OCI-LY1 (cell line): ENCODE results near the gene MINDY1.

Experiments
- H2AFZ ChIP-seq: fragments of 200-600 bp; sonication (generic), shearing (Covaris generic); 2 replicates; pipeline ENCODE4 v1.6.0; 2014; ENCODE audit warnings: antibody characterized with exemption, mild to moderate bottlenecking, low read length
- H3F3A ChIP-seq: fragments of 200-600 bp; sonication (generic), shearing (Covaris generic); 2 replicates; pipeline ENCODE4 v1.6.0; 2014; ENCODE audit warnings: mild to moderate bottlenecking, antibody characterized with exemption, low read length, moderate library complexity; ENCODE audit not compliant: insufficient read depth
- H3K27ac ChIP-seq: fragments of 200-600 bp; sonication (generic); 2 replicates; pipeline ENCODE4 v1.5.1; 2014; ENCODE audit warnings: low read length, mixed run types, mild to moderate bottlenecking, low read depth; ENCODE audit not compliant: poor library complexity, severe bottlenecking
- H3K27me3 ChIP-seq: fragments of 200-600 bp; sonication (generic); 2 replicates; pipeline ENCODE4 v1.6.0; 2014; ENCODE audit warnings: antibody characterized with exemption, mild to moderate bottlenecking, low read length, moderate library complexity; ENCODE audit not compliant: insufficient read depth
- H3K36me3 ChIP-seq: fragments of 200-600 bp; sonication (generic); 2 replicates; pipeline ENCODE4 v1.6.1; 2014; ENCODE audit warnings: mild to moderate bottlenecking, antibody characterized with exemption, low read length, moderate library complexity, mixed read lengths; ENCODE audit not compliant: insufficient read depth
- H3K4me1 ChIP-seq: fragments of 200-600 bp; sonication (generic); 2 replicates; pipeline ENCODE4 v1.5.1; 2014; ENCODE audit warnings: mild to moderate bottlenecking, low read length, moderate library complexity; ENCODE audit not compliant: insufficient read depth, severe bottlenecking
- H3K4me2 ChIP-seq: fragments of 200-600 bp; sonication (generic), shearing (Covaris generic); 2 replicates; pipeline ENCODE4 v1.6.1; 2014; ENCODE audit warnings: low read length
- H3K4me3 ChIP-seq: fragments of 200-600 bp; sonication (generic); 2 replicates; pipeline ENCODE4 v1.5.1; 2014; ENCODE audit warnings: low read length, low read depth, mild to moderate bottlenecking, mixed read lengths; ENCODE audit not compliant: poor library complexity, severe bottlenecking
- H3K79me2 ChIP-seq: fragments of 200-600 bp; shearing (Covaris generic); 2 replicates; pipeline ENCODE4 v1.6.1; 2016; ENCODE audit warnings: mixed run types, low read length, mixed read lengths; ENCODE audit not compliant: insufficient read depth
- H3K9ac ChIP-seq: fragments of 200-600 bp; sonication (generic), shearing (Covaris generic); 2 replicates; pipeline ENCODE4 v1.6.1; 2014; ENCODE audit warnings: mild to moderate bottlenecking, low read length, mixed read lengths
- H3K9me2 ChIP-seq: fragments of 200-600 bp; sonication (generic), shearing (Covaris generic); 2 replicates; pipeline ENCODE4 v1.6.1; 2014; ENCODE audit warnings: low read depth, mild to moderate bottlenecking, low read length, mixed read lengths
- H3K9me3 ChIP-seq: fragments of 200-600 bp; shearing (Covaris generic); 2 replicates; pipeline ENCODE4 v1.6.1; 2014; ENCODE audit warnings: low read length, mixed read lengths
- H4K20me1 ChIP-seq: fragments of 200-600 bp; sonication (generic), shearing (Covaris generic); 2 replicates; pipeline ENCODE4 v1.6.0; 2016; ENCODE audit warnings: mild to moderate bottlenecking, low read length; ENCODE audit not compliant: insufficient read depth
- CTCF ChIP-seq: fragments of 200-600 bp; sonication (generic), shearing (Covaris generic); IDR thresholded peaks from 2 replicates; pipeline ENCODE4 v1.5.1; 2017; ENCODE audit warnings: mild to moderate bottlenecking, antibody characterized with exemption, low read length, moderate library complexity, mixed read lengths
- EZH2 ChIP-seq: fragments of 200-600 bp; sonication (generic), shearing (Covaris generic); IDR thresholded peaks from 2 replicates; pipeline ENCODE4 v1.8.0; 2017; ENCODE audit warnings: borderline replicate concordance, mixed run types, mild to moderate bottlenecking, antibody characterized with exemption, low read length, moderate library complexity, mixed read lengths

The MINDY1 gene

GRCh38 chr1:150981805-150982712 is 24.6 kb downstream of the MINDY1 start, which contains the start of gene ANXA9:
Gene ANXA9, plus strand, starts transcription at chr1:150982292. Its CDS starts 814 bp downstream, at chr1:150983106.
- no peak within 1 kb of the TSS for H3K4me3 ChIP-seq
- H3K4me1 ChIP-seq, result peaks cover 17% of the 10 kb centered on the region
- no peak within 1 kb of the TSS for H3K9ac ChIP-seq

GRCh38 chr1:150981177-150981804 is 25.4 kb downstream of the MINDY1 start:
- TF ChIP-seq EZH2 (no peak), CTCF (no peak)
- Histone ChIP-seq H3K27me3 (peaks cover 4% of the 10 kb centered on the region; the same call in 1 of the 2 replicates), H3K9me2 (no peaks in the 10 kb centered on the region), H3K4me1 (peaks cover 20% of the 10 kb centered on the region), H3K9ac (no peak overlapping the region), H3K9me3 (no peaks in the 10 kb centered on the region), H2AFZ (no peak overlapping the region), H3K4me2 (no peak overlapping the region), H3K27ac (no peak overlapping the region), H3K79me2 (no peaks in the 10 kb centered on the region), H4K20me1 (no peaks in the 10 kb centered on the region), H3F3A (no peaks in the 10 kb centered on the region), H3K4me3 (no peak overlapping the region), H3K36me3 (no peaks in the 10 kb centered on the region)

More at GRCh38 chr1:150981805-150982712, 24.6 kb downstream of the MINDY1 start, which contains the start of gene ANXA9:
- H2AFZ ChIP-seq, result no peak within 1 kb of the TSS
- no peak within 1 kb of the TSS for H3K27ac ChIP-seq
- H3K4me2 ChIP-seq, result no peak within 1 kb of the TSS
- TF ChIP-seq CTCF (no peak), EZH2 (no peak)
- H3K9me2 ChIP-seq, result no peaks in the 10 kb centered on the region
- H3K9me3 ChIP-seq, result no peaks in the 10 kb centered on the region
- H3K27me3 ChIP-seq, result 0 out of 2 replicates have a peak, but pooled peaks cover 4% of the 10 kb centered on the region
- H3F3A ChIP-seq, result no peaks in the 10 kb centered on the region
- no peaks in the 10 kb centered on the region for H3K79me2 ChIP-seq
- no peaks in the 10 kb centered on the region for H3K36me3 ChIP-seq
- H4K20me1 ChIP-seq, result no peaks in the 10 kb centered on the region

- Histone ChIP-seq H3K36me3 (no peaks in the 10 kb centered on the region), H4K20me1 (no peaks in the 10 kb centered on the region), H3K4me3 (peak overlapping the region; percentile 57), H3K4me1 (peaks cover 26% of the 10 kb centered on the region), H3K9me3 (no peaks in the 10 kb centered on the region), H3K4me2 (peak overlapping the region; percentile 88), H3K9me2 (no peaks in the 10 kb centered on the region), H3K9ac (peak overlapping the region; percentile 65), H3K79me2 (no peaks in the 10 kb centered on the region), H3K27me3 (no peaks in the 10 kb centered on the region; the same call in 1 of the 2 replicates), H3K27ac (no peak overlapping the region), H2AFZ (peak overlapping the region; percentile 99), H3F3A (no peaks in the 10 kb centered on the region; the same call in 1 of the 2 replicates)
- peak; percentile 100 for TF ChIP-seq CTCF
- TF ChIP-seq EZH2, result no peak
These were observed 27.3 kb downstream of the MINDY1 start for GRCh38 chr1:150979092-150980056.
